Measurements from ENCODE around the gene UBE2Q1.

Gene UBE2Q1

DNA sequence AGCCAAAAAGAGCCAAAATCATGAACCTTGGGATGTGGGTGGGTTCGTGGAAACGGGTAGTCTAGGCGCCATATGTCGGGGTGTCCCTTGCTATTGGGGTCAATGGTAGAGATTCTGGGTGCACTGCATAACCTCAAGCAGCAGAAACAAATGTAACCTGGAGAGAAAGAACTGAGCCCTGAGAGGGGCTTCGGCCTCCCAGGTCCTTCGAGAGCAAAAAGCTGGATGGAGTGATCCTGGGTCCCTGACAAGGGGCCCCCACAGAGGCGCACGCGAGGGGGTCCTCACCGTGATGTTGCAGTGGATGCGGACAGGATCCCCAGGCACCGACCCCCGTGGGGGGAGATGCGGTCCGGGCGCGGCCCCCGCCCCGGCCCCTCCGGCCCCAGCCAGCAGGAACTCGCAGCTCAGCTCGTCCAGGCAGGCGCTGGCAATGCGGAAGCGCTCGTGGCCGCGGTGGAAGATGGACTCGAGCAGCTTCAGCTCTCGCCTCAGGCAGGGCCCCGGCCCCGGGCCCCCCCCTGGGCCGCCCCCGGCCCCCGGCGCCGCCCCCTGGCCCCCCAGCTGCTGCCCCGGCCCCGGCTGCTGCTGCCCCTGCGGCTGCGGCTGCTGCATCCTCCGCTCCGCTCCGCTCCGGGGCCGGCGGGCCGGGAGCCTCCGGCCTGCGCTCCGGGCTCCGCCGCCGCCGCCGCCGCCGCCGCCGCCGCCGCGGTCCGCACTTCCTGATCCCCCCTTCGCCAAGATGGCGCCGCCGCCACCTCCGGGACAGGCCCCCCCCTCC, at the start of gene UBE2Q1:
Gene UBE2Q1 (minus strand): TSS at position 724 of the 781 bp plus-strand sequence. CDS start 109 bp downstream, at position 615.
- peak within 1 kb of the TSS; percentile 96 for H3K4me3 Mint-ChIP-seq
- H3K36me3 Mint-ChIP-seq (ENCODE audit: low read depth), result peaks cover 55% of the 10 kb centered on the region
- DNase-seq, result peak; percentile 60

DNA sequence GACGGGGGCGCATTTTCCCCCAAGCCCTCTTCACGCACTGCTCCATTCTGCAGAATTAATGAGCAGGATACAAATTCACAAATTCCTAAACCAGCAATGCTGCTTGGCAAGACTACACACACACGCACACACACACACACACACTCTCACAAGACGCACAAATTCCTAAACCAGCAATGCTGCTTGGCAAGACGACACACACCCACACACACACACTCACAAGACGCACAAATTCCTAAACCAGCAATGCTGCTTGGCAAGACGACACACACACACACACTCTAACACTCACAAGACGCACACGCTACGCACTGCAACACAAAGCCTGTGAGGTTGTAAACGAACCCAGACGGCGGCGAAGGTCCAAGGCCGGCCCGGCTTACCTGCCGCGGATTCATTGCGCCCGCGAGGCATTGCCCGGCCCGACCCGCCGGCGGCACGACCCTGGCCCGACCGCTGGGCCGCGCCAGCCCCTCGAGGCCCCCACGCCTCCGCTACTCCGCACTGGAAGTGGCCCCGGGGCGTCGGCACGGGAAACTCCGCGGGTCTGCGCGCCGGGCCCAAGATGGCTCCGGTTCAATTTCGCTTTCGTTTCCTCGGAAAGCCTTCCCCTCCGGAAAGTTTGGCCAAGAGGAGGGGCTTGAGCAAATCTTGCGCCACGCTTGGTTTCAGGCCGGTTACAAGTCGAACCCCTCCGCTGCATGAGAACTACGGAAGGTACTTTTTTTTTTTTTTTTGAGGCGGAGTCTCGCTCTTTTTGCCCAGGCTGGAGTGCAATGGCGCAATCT, 49.3 kb upstream of the UBE2Q1 start, which contains the start of gene ADAR:
Gene ADAR (minus strand): TSS at position 578 of the 788 bp plus-strand sequence. CDS start 180 bp downstream, at position 398.
- peak within 1 kb of the TSS; percentile 98 for H3K27ac Mint-ChIP-seq
- no peaks in the 10 kb centered on the region for H3K9me3 Mint-ChIP-seq
- H3K27me3 Mint-ChIP-seq, result no peaks in the 10 kb centered on the region
- peak; percentile 92 for DNase-seq
- peaks cover 79% of the 10 kb centered on the region for H3K4me1 Mint-ChIP-seq (ENCODE audit: low read depth)
- peaks cover 54% of the 10 kb centered on the region for H3K36me3 Mint-ChIP-seq (ENCODE audit: low read depth)
- peak within 1 kb of the TSS; percentile 91 for H3K4me3 Mint-ChIP-seq

More for the DNA sequence above, at the start of gene UBE2Q1:
- peaks cover 34% of the 10 kb centered on the region for H3K4me1 Mint-ChIP-seq (ENCODE audit: low read depth)
- no peaks in the 10 kb centered on the region for H3K9me3 Mint-ChIP-seq
- H3K27ac Mint-ChIP-seq, result peak within 1 kb of the TSS; percentile 98
- H3K27me3 Mint-ChIP-seq, result no peaks in the 10 kb centered on the region

DNA sequence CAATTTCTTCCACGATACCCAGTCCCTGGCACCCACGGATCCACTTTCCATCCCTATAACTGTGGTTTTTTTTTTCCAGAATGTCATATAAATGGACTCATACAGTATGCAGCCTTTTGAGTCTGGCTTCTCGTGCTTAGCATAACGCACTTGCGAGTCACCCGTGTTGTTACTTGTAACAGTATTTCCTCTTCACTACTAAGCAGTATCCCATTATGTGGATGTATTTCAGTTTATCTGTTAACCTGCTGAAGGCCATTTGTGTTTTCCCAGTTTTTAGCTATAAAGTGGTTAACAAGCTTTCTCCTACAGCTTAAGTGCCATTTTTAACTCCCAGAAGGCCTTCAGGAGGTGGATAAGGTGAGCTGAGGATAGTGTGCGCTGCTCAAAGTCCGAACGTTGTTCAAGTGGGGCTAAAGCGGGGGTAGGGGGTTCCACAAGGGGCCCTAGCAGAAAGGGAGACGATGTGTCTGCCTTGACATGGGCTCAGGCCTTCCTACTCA, 48.7 kb upstream of the UBE2Q1 start:
- peak overlapping the region; percentile 98 for H3K27ac Mint-ChIP-seq
- DNase-seq, result no peak
- H3K4me3 Mint-ChIP-seq, result peak overlapping the region; percentile 91
- H3K27me3 Mint-ChIP-seq, result no peaks in the 10 kb centered on the region
- H3K36me3 Mint-ChIP-seq (ENCODE audit: low read depth), result peaks cover 60% of the 10 kb centered on the region
- H3K4me1 Mint-ChIP-seq (ENCODE audit: low read depth), result peaks cover 82% of the 10 kb centered on the region
- no peaks in the 10 kb centered on the region for H3K9me3 Mint-ChIP-seq

DNA sequence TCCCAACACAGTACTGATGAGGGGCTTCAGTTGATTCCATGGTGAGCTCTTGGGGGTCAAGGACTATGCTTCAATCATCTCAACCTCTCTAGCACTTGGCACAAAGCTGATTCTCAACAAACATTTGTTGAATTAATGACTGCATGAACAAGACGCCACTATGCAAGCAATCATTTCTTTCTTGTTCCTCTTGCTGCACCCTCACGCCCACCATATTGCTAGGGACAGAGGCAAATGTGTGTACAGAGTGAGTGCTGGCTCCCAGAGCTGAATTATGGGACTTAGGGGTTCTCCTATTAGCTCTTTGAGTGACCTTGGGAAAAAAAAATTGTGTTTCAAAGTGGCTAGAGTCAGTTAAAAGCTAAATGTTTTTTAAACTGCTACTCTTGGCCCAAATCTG, 47.1 kb upstream of the UBE2Q1 start:
- Mint-ChIP-seq H3K27me3 (no peaks in the 10 kb centered on the region), H3K4me1 (ENCODE audit: low read depth) (peaks cover 84% of the 10 kb centered on the region), H3K4me3 (peak overlapping the region; percentile 91), H3K27ac (peak overlapping the region; percentile 88), H3K36me3 (ENCODE audit: low read depth) (peaks cover 72% of the 10 kb centered on the region), H3K9me3 (no peaks in the 10 kb centered on the region)
- no peak for DNase-seq

DNA sequence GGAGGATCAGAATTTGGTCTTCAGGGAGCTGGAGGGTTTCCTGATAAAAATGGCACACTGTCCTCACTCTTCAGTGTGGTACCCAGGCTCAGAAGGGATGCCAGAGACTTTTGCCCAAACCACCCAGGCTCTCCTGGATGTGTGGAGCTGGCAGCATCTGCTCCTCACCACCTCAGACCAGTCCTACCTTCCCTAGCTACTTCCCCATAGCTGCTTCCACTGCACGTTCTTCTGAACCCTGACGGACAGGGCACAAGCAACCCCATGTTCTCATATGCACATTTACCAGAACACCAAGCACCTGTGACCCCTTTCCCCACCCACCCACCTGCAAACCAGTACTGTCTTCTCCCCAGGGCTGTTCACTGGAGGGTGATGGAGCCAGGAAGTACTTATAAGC, 44.9 kb upstream of the UBE2Q1 start:
- H3K36me3 Mint-ChIP-seq (ENCODE audit: low read depth), result peaks cover 90% of the 10 kb centered on the region
- no peak for DNase-seq
- H3K9me3 Mint-ChIP-seq, result no peaks in the 10 kb centered on the region
- peak overlapping the region; percentile 88 for H3K27ac Mint-ChIP-seq
- peaks cover 82% of the 10 kb centered on the region for H3K4me1 Mint-ChIP-seq (ENCODE audit: low read depth)
- no peaks in the 10 kb centered on the region for H3K27me3 Mint-ChIP-seq
- no peak overlapping the region for H3K4me3 Mint-ChIP-seq

DNA sequence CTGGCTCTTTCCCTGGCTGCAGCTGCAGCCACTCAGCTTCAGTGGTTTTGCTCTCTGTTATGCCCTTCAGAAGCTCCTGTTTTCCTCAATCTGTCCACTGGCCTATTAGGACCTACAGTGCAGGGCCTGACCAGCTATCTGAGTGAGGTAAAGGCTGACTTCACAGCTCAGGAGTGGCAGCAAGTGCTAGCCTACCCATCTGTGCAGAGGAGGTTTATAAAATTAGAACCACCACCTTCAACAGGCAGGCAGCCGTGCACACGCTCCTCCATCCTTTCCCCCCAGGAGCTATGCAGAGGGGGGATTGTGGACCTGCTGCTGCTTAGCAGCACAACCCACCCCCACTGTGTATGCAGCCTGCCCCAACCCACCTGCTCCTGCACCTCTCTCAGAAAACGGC, 41.2 kb upstream of the UBE2Q1 start:
- no peak for DNase-seq
- Mint-ChIP-seq H3K4me1 (ENCODE audit: low read depth) (peaks cover 61% of the 10 kb centered on the region), H3K27me3 (no peaks in the 10 kb centered on the region), H3K27ac (peak overlapping the region; percentile 88), H3K9me3 (no peaks in the 10 kb centered on the region), H3K4me3 (no peak overlapping the region), H3K36me3 (ENCODE audit: low read depth) (peaks cover 94% of the 10 kb centered on the region)

DNA sequence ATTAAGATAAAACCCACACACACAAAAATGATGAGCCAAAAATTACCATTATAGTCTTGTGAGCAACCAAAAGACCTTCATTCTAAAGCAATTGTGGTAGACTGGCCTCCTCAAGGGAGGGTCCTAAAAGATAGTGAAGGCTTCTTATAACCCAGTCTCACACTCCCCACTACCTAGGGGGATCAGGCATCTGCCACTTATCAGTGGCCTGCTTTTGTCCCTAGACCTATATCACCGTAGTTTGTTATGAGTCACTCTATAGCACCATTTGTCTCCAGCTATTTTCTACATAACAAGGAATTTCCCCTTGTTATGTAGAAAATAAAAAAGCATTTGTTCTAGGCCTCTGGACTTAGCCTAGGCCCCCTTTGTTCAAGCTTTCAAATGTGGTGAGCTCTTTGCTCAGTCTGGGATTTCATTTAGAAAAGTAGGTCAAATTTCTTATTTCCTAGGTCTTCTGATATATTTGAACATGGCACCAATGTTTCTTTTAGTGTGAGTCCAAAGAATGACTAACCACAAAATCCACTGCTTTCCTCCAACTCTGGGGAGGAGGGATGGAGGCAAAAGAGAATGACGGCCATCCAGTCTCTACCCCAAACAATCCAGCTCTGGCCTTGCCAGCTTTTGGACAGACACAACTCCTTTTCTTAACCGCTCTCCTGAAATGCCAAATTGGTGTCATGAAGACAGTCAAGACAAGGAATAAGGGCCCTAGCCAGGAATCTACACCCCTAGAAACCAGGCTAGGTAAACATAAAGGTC, 40.6 kb upstream of the UBE2Q1 start:
- no peak for DNase-seq
- Mint-ChIP-seq H3K27ac (peak overlapping the region; percentile 88), H3K4me3 (no peak overlapping the region)

DNA sequence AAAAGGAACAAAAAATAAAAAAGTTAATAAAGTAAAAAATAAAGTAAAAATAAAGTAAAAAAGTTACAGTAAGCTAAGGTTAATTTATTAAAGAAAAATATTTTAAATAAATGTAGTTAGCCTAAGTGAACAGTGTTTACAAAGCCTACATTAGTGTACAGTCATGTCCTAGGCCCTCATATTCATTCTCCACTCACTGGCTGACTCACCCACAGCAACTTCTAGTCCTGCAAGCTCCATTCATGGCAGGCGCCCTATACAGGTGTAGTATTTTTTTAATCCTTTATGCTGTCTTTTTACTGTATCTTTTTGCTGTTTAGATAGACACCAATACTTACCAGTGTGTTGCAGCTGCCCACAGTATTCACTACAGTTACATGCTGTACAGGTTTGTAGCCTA, 37.2 kb upstream of the UBE2Q1 start:
- Mint-ChIP-seq H3K4me1 (ENCODE audit: low read depth) (peaks cover 28% of the 10 kb centered on the region), H3K27ac (peak overlapping the region; percentile 18), H3K36me3 (ENCODE audit: low read depth) (peaks cover 96% of the 10 kb centered on the region), H3K4me3 (no peak overlapping the region), H3K9me3 (no peaks in the 10 kb centered on the region), H3K27me3 (no peaks in the 10 kb centered on the region)
- no peak for DNase-seq

More for the DNA sequence above, 40.6 kb upstream of the UBE2Q1 start:
- H3K27me3 Mint-ChIP-seq, result no peaks in the 10 kb centered on the region
- H3K36me3 Mint-ChIP-seq (ENCODE audit: low read depth), result peaks cover 94% of the 10 kb centered on the region
- no peaks in the 10 kb centered on the region for H3K9me3 Mint-ChIP-seq
- H3K4me1 Mint-ChIP-seq (ENCODE audit: low read depth), result peaks cover 55% of the 10 kb centered on the region

DNA sequence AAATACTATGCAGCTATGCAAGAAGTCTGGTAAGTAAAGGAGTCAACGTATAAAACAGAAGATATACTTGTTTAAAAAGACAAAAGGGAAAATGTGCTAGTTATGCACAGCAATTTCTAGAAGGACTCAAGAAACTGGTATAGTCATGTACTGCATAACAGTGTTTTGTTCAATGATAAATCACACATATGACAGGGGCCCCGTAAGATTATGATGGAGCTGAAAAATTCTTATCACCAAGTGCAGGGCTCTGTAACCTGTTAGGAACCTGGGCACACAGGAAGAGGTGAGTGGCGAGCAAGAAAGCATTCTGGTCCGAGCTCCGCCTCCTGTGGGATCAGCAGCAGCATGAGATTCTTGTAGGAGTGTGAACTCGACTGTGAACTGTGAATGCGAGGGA, 36.3 kb upstream of the UBE2Q1 start:
- Mint-ChIP-seq H3K27ac (peak overlapping the region; percentile 40), H3K9me3 (no peaks in the 10 kb centered on the region), H3K36me3 (ENCODE audit: low read depth) (peaks cover 97% of the 10 kb centered on the region), H3K4me1 (ENCODE audit: low read depth) (peaks cover 27% of the 10 kb centered on the region), H3K27me3 (no peaks in the 10 kb centered on the region), H3K4me3 (no peak overlapping the region)
- DNase-seq, result no peak

DNA sequence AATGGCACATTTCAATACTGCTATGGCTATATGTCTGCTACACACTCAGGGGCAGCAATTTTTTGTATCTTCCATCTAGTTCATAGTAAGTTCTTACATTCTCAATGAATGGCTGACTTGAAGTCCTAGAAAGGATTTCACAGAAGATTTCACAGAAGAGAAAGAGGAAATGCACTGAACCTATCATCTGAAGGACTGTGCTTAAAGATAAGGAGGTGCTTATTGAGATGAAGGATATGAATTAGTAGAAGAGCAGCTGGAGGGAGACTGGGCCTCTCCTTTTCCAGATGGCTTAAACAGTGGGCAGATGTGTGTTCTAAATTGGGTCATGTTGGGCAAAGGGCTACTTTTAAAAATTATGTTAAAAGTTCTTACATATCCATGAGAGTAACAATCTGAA, 34.9 kb upstream of the UBE2Q1 start:
- Mint-ChIP-seq H3K36me3 (ENCODE audit: low read depth) (peaks cover 97% of the 10 kb centered on the region), H3K4me1 (ENCODE audit: low read depth) (peaks cover 14% of the 10 kb centered on the region), H3K27ac (peak overlapping the region; percentile 28), H3K9me3 (no peaks in the 10 kb centered on the region), H3K4me3 (no peak overlapping the region), H3K27me3 (no peaks in the 10 kb centered on the region)
- no peak for DNase-seq

DNA sequence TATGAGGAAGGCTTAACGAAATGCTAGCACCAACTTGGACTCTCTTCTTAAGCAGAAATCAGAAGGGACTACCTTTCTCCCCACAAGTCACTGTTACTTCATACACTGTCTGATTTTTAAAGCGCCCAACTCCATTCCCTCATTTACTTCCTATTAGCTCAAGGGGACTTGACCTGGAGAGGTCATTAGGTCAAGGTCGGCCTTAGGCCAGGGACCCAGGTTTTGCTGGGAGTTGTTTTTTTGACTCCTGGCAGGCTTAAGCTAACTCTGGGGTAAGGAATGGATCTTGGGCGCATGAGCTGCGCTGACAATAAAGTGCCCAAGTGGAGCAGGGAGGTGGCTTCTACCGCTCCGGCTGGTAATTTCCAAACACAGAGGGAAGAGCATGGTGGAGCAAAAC, 32.7 kb upstream of the UBE2Q1 start:
- Mint-ChIP-seq H3K36me3 (ENCODE audit: low read depth) (peaks cover 97% of the 10 kb centered on the region), H3K9me3 (no peaks in the 10 kb centered on the region), H3K27me3 (no peaks in the 10 kb centered on the region), H3K27ac (peak overlapping the region; percentile 64), H3K4me3 (no peak overlapping the region), H3K4me1 (ENCODE audit: low read depth) (peaks cover 12% of the 10 kb centered on the region)
- DNase-seq, result no peak

DNA sequence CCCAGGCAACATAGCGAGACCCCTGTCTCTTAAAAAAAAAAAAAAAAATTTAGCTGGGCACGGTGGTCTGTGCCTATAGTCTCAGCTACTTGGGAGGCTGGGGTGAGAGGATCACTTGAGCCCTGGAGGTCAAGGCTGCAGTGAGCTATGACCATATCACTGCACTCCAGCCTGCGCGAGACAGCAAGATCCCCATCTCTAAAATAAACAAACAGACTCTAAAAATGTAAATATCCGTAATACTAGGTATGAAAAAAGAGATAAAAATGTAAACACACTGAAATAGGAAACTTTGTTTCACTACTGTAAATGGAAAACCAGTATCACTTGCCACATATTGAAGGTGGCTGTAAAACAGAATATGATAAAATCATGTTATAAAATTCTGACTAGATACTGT, 32.3 kb upstream of the UBE2Q1 start:
- H3K9me3 Mint-ChIP-seq, result no peaks in the 10 kb centered on the region
- H3K4me3 Mint-ChIP-seq, result no peak overlapping the region
- DNase-seq, result no peak
- peaks cover 12% of the 10 kb centered on the region for H3K4me1 Mint-ChIP-seq (ENCODE audit: low read depth)
- H3K27ac Mint-ChIP-seq, result peak overlapping the region; percentile 64
- no peaks in the 10 kb centered on the region for H3K27me3 Mint-ChIP-seq
- H3K36me3 Mint-ChIP-seq (ENCODE audit: low read depth), result peaks cover 97% of the 10 kb centered on the region

DNA sequence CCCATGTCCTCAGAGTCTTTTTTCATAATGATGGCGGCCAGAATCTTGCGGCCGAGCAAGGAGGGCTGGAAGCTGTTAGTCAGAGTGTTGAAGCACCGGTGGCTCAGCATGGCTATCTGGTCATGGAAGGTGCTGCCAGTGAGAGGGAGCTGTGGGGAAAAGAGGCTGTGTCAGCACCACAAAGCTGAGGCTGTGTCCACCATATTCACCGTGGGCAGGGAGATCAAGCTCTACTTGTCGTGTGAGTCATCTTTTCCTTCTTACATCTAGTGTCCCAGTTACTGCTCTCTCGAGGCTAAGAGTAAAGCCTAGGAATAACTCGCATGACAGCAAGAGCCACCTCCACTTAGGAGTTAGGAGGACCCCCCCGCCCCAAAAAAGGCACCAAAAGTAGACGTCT, 31.3 kb upstream of the UBE2Q1 start:
- Mint-ChIP-seq H3K27me3 (no peaks in the 10 kb centered on the region), H3K36me3 (ENCODE audit: low read depth) (peaks cover 100% of the 10 kb centered on the region), H3K9me3 (no peaks in the 10 kb centered on the region), H3K4me1 (ENCODE audit: low read depth) (peaks cover 12% of the 10 kb centered on the region), H3K27ac (peak overlapping the region; percentile 79), H3K4me3 (no peak overlapping the region)
- DNase-seq, result no peak

DNA sequence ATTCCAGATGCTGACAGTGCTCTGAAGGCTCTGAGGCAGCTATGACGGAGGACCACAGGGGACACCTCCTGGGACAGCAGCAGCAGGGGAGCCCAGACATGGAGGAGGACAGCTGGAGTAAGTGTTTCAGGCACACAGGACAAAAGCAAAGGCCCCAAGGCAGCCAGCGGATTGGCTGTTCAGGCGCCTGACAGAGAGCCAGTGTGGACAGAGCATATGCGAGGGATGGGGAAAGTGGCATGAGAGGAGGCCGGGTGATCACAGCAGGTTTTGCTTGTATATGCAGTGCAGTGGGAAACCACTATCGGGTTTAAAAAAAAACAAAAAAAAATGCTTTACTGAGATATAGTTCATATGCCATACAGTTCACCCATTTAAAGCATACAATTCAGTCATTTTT, 28.2 kb upstream of the UBE2Q1 start:
- Mint-ChIP-seq H3K4me3 (no peak overlapping the region), H3K9me3 (no peaks in the 10 kb centered on the region), H3K27ac (peak overlapping the region; percentile 6), H3K27me3 (no peaks in the 10 kb centered on the region), H3K36me3 (ENCODE audit: low read depth) (peaks cover 100% of the 10 kb centered on the region), H3K4me1 (ENCODE audit: low read depth) (peaks cover 11% of the 10 kb centered on the region)
- no peak for DNase-seq

Data from activated T-cell treated with anti-CD3 and anti-CD28 coated beads, Interleukin-2, amount 50 U/mL, for 24 hours (primary cell).